ENCODE results near the gene MPZL2.

GRCh38 chr11:118272001-118272400 lies 7.9 kb upstream of the MPZL2 start:
- TF ChIP-seq CTCF (IDR thresholded peaks at IDR 0.05; ENCODE audit: borderline replicate concordance, extremely low read depth, low read length, poor library complexity, severe bottlenecking) (no peak), EZH2 (IDR thresholded peaks at IDR 0.05; ENCODE audit: borderline replicate concordance, low read depth, low read length, severe bottlenecking) (no peak)

Measured in DND-41 (cell line).